GM21360 (cell line): ENCODE data around the gene FAM209A.
"Not testable (repeated sequence)": the region's sequence is repeated elsewhere in the genome, so short reads cannot be mapped to it uniquely, and the experiment has no call there.

Source experiments
- ATAC-seq: cut with Tn5 transposase; IDR thresholded peaks from one replicate; pipeline ENCODE4 v1.9.1; 2021; ENCODE audit warnings: mild to moderate bottlenecking, moderate library complexity; ENCODE audit not compliant: unreplicated experiment

Gene FAM209A

GRCh38 chr20:56524444-56524843 is at the start of gene FAM209A:
TSS of gene FAM209A (plus strand) at chr20:56524744. CDS start at chr20:56524809, 65 bp downstream.
- not testable (repeated sequence) for ATAC-seq

GRCh38 chr20:56483970-56484369 is 40.6 kb upstream of the FAM209A start:
- no peak for ATAC-seq

- no peak for ATAC-seq
Measured at GRCh38 chr20:56487216-56487615, 37.3 kb upstream of the FAM209A start.

- no peak for ATAC-seq
Measured at GRCh38 chr20:56488566-56488965, 36.0 kb upstream of the FAM209A start.

GRCh38 chr20:56501116-56501515 is 23.4 kb upstream of the FAM209A start:
- no peak for ATAC-seq

- no peak for ATAC-seq
Measured at GRCh38 chr20:56503916-56504315, 20.6 kb upstream of the FAM209A start.

- ATAC-seq: no peak
Measured at GRCh38 chr20:56504373-56505005, 20.1 kb upstream of the FAM209A start.

GRCh38 chr20:56506103-56506502 is 18.4 kb upstream of the FAM209A start:
- ATAC-seq: no peak

GRCh38 chr20:56511926-56512325 is 12.6 kb upstream of the FAM209A start:
- ATAC-seq: no peak

- no peak for ATAC-seq
Measured at GRCh38 chr20:56513161-56514150, 11.1 kb upstream of the FAM209A start.

GRCh38 chr20:56516631-56517030 is 7.9 kb upstream of the FAM209A start:
- ATAC-seq: no peak

GRCh38 chr20:56517211-56517610 is 7.3 kb upstream of the FAM209A start:
- ATAC-seq: no peak

GRCh38 chr20:56517641-56518040 is 6.9 kb upstream of the FAM209A start:
- ATAC-seq: no peak

GRCh38 chr20:56518126-56518525 is 6.4 kb upstream of the FAM209A start:
- no peak for ATAC-seq

- no peak for ATAC-seq
Measured at GRCh38 chr20:56518721-56519398, 5.7 kb upstream of the FAM209A start.

GRCh38 chr20:56519551-56519950 is 5.0 kb upstream of the FAM209A start:
- no peak for ATAC-seq

GRCh38 chr20:56520180-56520579 is 4.4 kb upstream of the FAM209A start:
- ATAC-seq: no peak

- not testable (repeated sequence) for ATAC-seq
Measured at GRCh38 chr20:56520746-56521354, 3.7 kb upstream of the FAM209A start.

GRCh38 chr20:56522311-56522710 is 2.2 kb upstream of the FAM209A start:
- no peak for ATAC-seq

GRCh38 chr20:56527521-56527920 is 3.0 kb downstream of the FAM209A start:
- ATAC-seq: no peak

- not testable (repeated sequence) for ATAC-seq
Measured at GRCh38 chr20:56532946-56533345, 8.4 kb downstream of the FAM209A start, which contains the start of gene FAM209B. TSS of gene FAM209B (plus strand) at chr20:56533246. CDS start at chr20:56533342, 96 bp downstream.
